NOMO-1 treated with dmso at 0.1 percent for 144 hours (cell line): ENCODE results near the gene ICA1L.
"Not testable (repeated sequence)": the region's sequence is repeated elsewhere in the genome, so short reads cannot be mapped to it uniquely, and the experiment has no call there.

Source experiments
- DNase-seq: peaks from one replicate; lab custom pipeline; 2025; ENCODE audit not compliant: unreplicated experiment; lab: John Stamatoyannopoulos, UW

The ICA1L gene

GRCh38 chr2:202871300-202872141, at the start of gene ICA1L:
Gene ICA1L (minus strand): TSS chr2:202871766. CDS start chr2:202829009, 42,757 bp downstream.
- peak; percentile 41 for DNase-seq

- DNase-seq: no peak
These were observed 47.3 kb upstream of the ICA1L start for GRCh38 chr2:202918860-202919259.

GRCh38 chr2:202912342-202913201, 41.0 kb upstream of the ICA1L start:
- DNase-seq: not testable (repeated sequence)

- peak; percentile 89 for DNase-seq
These were observed 40.2 kb upstream of the ICA1L start, which contains the start of the genes CARF and WDR12 for GRCh38 chr2:202911512-202912341. Gene CARF (plus strand): TSS chr2:202912275. CDS start chr2:202941903, 29,628 bp downstream. Gene WDR12 (minus strand): TSS chr2:202911673. CDS start chr2:202911476, 197 bp downstream.

- DNase-seq: no peak
These were observed 39.6 kb upstream of the ICA1L start for GRCh38 chr2:202911203-202911511.

GRCh38 chr2:202910698-202911097, 39.1 kb upstream of the ICA1L start:
- no peak for DNase-seq

GRCh38 chr2:202910250-202910649, 38.7 kb upstream of the ICA1L start:
- DNase-seq: not testable (repeated sequence)

GRCh38 chr2:202909394-202910192, 38.0 kb upstream of the ICA1L start:
- DNase-seq: peak; percentile 41

GRCh38 chr2:202908186-202908585, 36.6 kb upstream of the ICA1L start:
- no peak for DNase-seq

- not testable (repeated sequence) for DNase-seq
These were observed 33.9 kb upstream of the ICA1L start for GRCh38 chr2:202905507-202905906.

- DNase-seq: no peak
These were observed 13.6 kb upstream of the ICA1L start for GRCh38 chr2:202885190-202885589.

GRCh38 chr2:202883987-202884675, 12.6 kb upstream of the ICA1L start:
- DNase-seq: no peak

GRCh38 chr2:202881570-202881969, 10.0 kb upstream of the ICA1L start:
- DNase-seq: no peak

GRCh38 chr2:202877699-202878098, 6.1 kb upstream of the ICA1L start:
- no peak for DNase-seq

GRCh38 chr2:202870431-202871299, 901 bp downstream of the ICA1L start:
- DNase-seq: peak; percentile 18

- no peak for DNase-seq
These were observed 9.6 kb downstream of the ICA1L start for GRCh38 chr2:202861987-202862386.

GRCh38 chr2:202858601-202859000, 13.0 kb downstream of the ICA1L start:
- no peak for DNase-seq

GRCh38 chr2:202849343-202849742, 22.2 kb downstream of the ICA1L start:
- not testable (repeated sequence) for DNase-seq

- peak; percentile 43 for DNase-seq
These were observed 22.8 kb downstream of the ICA1L start for GRCh38 chr2:202848813-202849212.
